ENCODE results near the gene CCDC7. TPM values are rescaled to one million over a fixed set of nuclear protein-coding genes. Genes with fewer than 3 reads are reported as not detected.

CCDC7 gene
- total RNA-seq, 1 experiment from 2014 or later: 4.0 TPM

GRCh38 chr10:32511599-32511998 lies 65.7 kb downstream of the CCDC7 start (continued):
- TF ChIP-seq CTCF (IDR thresholded peaks at IDR 0.05 in 2 of 3, conservative IDR thresholded peaks at IDR 0.05 in 1 of 3; ENCODE audit: borderline replicate concordance in 1 of 3, insufficient read depth in 1 of 3, low read depth in 2 of 3, low read length in 2 of 3) (no peak), SRF (IDR thresholded peaks at IDR 0.05; ENCODE audit: low read depth) (no peak), ATF3 (IDR thresholded peaks at IDR 0.05) (no peak), YY1 (IDR thresholded peaks at IDR 0.05; ENCODE audit: extremely low read depth, insufficient replicate concordance, low read depth, low read length) (no peak)

GRCh38 chr10:32516567-32517495 lies 70.9 kb downstream of the CCDC7 start:
- DNase-seq (ENCODE audit: low read depth, low spot score) (no peak), ATAC-seq (no peak)
- ChIA-PET CTCF (no interaction called here), POLR2A (no interaction called here), RAD21 (ENCODE audit: low non-redundant PET in 1 of 2, low total read pairs in 2 of 2, uncharacterized antibody in 2 of 2, unreplicated experiment in 2 of 2) (no interaction called here)
- Histone ChIP-seq H3K36me3 (ENCODE audit: control insufficient read depth in 1 of 2, insufficient read depth in 2 of 2, low read length in 2 of 2) (no peaks in the 10 kb centered on the region), H4K20me1 (ENCODE audit: insufficient read depth) (no peaks in the 10 kb centered on the region), H2AFZ (ENCODE audit: low read depth, low read length, poor library complexity, severe bottlenecking) (no peak overlapping the region), H3K4me1 (ENCODE audit: control insufficient read depth in 1 of 2, insufficient read depth in 2 of 2, low read length in 2 of 2) (no peaks in the 10 kb centered on the region), H3K79me2 (ENCODE audit: insufficient read depth, low read length) (no peaks in the 10 kb centered on the region), H3K27ac (ENCODE audit: low read depth, low read length) (no peak overlapping the region), H3K4me2 (ENCODE audit: low read length) (no peak overlapping the region), H3K9ac (ENCODE audit: low read length) (no peak overlapping the region), H3K9me3 (ENCODE audit: control insufficient read depth in 1 of 2, insufficient read depth in 1 of 2, low read depth in 1 of 2, low read length in 2 of 2) (0 out of 4 replicates have a peak, but pooled peaks cover 0 to 3% of the 10 kb centered on the region in 2 experiments), H3K4me3 (replicated peaks in 1 of 2; ENCODE audit: low read depth in 1 of 2, low read length in 2 of 2) (no peak overlapping the region), H3K27me3 (ENCODE audit: insufficient read depth, low read length) (no peaks in the 10 kb centered on the region), H3K9me2 (ENCODE audit: insufficient read depth) (no peaks in the 10 kb centered on the region)
- TF ChIP-seq REST (IDR thresholded peaks at IDR 0.05; ENCODE audit: low read depth) (no peak), TCF7L2 (IDR thresholded peaks at IDR 0.05; ENCODE audit: borderline replicate concordance, extremely low read depth, insufficient read depth, insufficient read length) (no peak), SP1 (IDR thresholded peaks at IDR 0.05; ENCODE audit: low read depth) (no peak), ZNF274 (IDR thresholded peaks at IDR 0.05; ENCODE audit: low read depth, low read length) (no peak), EZH2 (IDR thresholded peaks at IDR 0.05) (no peak), POLR2A (IDR thresholded peaks at IDR 0.05; ENCODE audit: borderline replicate concordance, extremely low read depth, insufficient read depth, insufficient read length) (no peak), SRF (IDR thresholded peaks at IDR 0.05; ENCODE audit: low read depth) (no peak), JUND (IDR thresholded peaks at IDR 0.05) (no peak), ZFX (IDR thresholded peaks at IDR 0.05) (no peak), POLR2AphosphoS5 (IDR thresholded peaks at IDR 0.05; ENCODE audit: low read depth, low read length) (no peak), ATF3 (IDR thresholded peaks at IDR 0.05) (no peak)
- BruUV-seq (replicated peaks): no TSS peak
- intact Hi-C loops (cut with micrococcal nuclease): no loop called here
